ENCODE results near the gene SLCO1C1.
A peak's percentile ranks its signal among the peaks of the same experiment; 100 is the strongest.
"Not testable (repeated sequence)": the region's sequence is repeated elsewhere in the genome, so short reads cannot be mapped to it uniquely, and the experiment has no call there.

SLCO1C1 gene

GRCh38 chr12:20695232-20695631 is at the start of gene SLCO1C1:
SLCO1C1 (plus strand) TSS chr12:20695332; CDS start chr12:20699577, 4,245 bp downstream.
- no peak for DNase-seq (ENCODE audit: low spot score)

- DNase-seq (ENCODE audit: low spot score), result peak; percentile 18
These were observed 48.8 kb upstream of the SLCO1C1 start for GRCh38 chr12:20646239-20646827.

- DNase-seq (ENCODE audit: low spot score), result no peak
These were observed 41.3 kb upstream of the SLCO1C1 start for GRCh38 chr12:20653871-20654270.

- no peak for DNase-seq (ENCODE audit: low spot score)
These were observed 38.5 kb upstream of the SLCO1C1 start for GRCh38 chr12:20656600-20656999.

GRCh38 chr12:20657496-20657895 is 37.6 kb upstream of the SLCO1C1 start:
- DNase-seq (ENCODE audit: low spot score), result no peak

GRCh38 chr12:20681334-20681733 is 13.8 kb upstream of the SLCO1C1 start:
- no peak for DNase-seq (ENCODE audit: low spot score)

GRCh38 chr12:20696181-20696905 is 1.2 kb downstream of the SLCO1C1 start:
- no peak for DNase-seq (ENCODE audit: low spot score)

GRCh38 chr12:20701106-20701505 is 6.0 kb downstream of the SLCO1C1 start:
- no peak for DNase-seq (ENCODE audit: low spot score)

- DNase-seq (ENCODE audit: low spot score), result no peak
These were observed 9.7 kb downstream of the SLCO1C1 start for GRCh38 chr12:20704860-20705259.

- no peak for DNase-seq (ENCODE audit: low spot score)
These were observed 16.7 kb downstream of the SLCO1C1 start for GRCh38 chr12:20711846-20712245.

- DNase-seq (ENCODE audit: low spot score), result no peak
These were observed 20.9 kb downstream of the SLCO1C1 start for GRCh38 chr12:20716037-20716436.

- DNase-seq (ENCODE audit: low spot score), result no peak
These were observed 21.9 kb downstream of the SLCO1C1 start for GRCh38 chr12:20716985-20717384.

GRCh38 chr12:20718294-20718693 is 23.2 kb downstream of the SLCO1C1 start:
- no peak for DNase-seq (ENCODE audit: low spot score)

- DNase-seq (ENCODE audit: low spot score), result no peak
These were observed 27.0 kb downstream of the SLCO1C1 start for GRCh38 chr12:20722142-20722541.

- DNase-seq (ENCODE audit: low spot score), result no peak
These were observed 36.1 kb downstream of the SLCO1C1 start for GRCh38 chr12:20731274-20731673.

GRCh38 chr12:20740972-20741371 is 45.8 kb downstream of the SLCO1C1 start:
- DNase-seq (ENCODE audit: low spot score), result no peak

- no peak for DNase-seq (ENCODE audit: low spot score)
These were observed 53.1 kb downstream of the SLCO1C1 start for GRCh38 chr12:20748198-20748597.

GRCh38 chr12:20751046-20751445 is 55.9 kb downstream of the SLCO1C1 start:
- no peak for DNase-seq (ENCODE audit: low spot score)

- DNase-seq (ENCODE audit: low spot score), result no peak
These were observed 82.3 kb downstream of the SLCO1C1 start for GRCh38 chr12:20777420-20777819.

- no peak for DNase-seq (ENCODE audit: low spot score)
These were observed 83.8 kb downstream of the SLCO1C1 start for GRCh38 chr12:20778969-20779368.

- not testable (repeated sequence) for DNase-seq (ENCODE audit: low spot score)
These were observed 84.8 kb downstream of the SLCO1C1 start for GRCh38 chr12:20779971-20780370.

GRCh38 chr12:20783796-20784357 is 88.7 kb downstream of the SLCO1C1 start:
- DNase-seq (ENCODE audit: low spot score), result not testable (repeated sequence)

GRCh38 chr12:20792971-20793370 is 97.8 kb downstream of the SLCO1C1 start:
- no peak for DNase-seq (ENCODE audit: low spot score)

Data from activated CD4-positive, alpha-beta T cell treated with anti-CD3 and anti-CD28 coated beads, Interleukin-2, Interleukin-4, amounts not matched to agents 100 ng/mL and 50 ng/mL, durations not matched to agents 16 hours and 8 hours (primary cell).